ENCODE results near the gene MSRB2. TPM values are rescaled to one million over a fixed set of nuclear protein-coding genes. Genes with fewer than 3 reads are reported as not detected.

MSRB2 gene
- polyA plus RNA-seq, 2 of the 4 experiments (the other 2 are of a cell fraction): 19.0 to 32.0 TPM

DNA sequence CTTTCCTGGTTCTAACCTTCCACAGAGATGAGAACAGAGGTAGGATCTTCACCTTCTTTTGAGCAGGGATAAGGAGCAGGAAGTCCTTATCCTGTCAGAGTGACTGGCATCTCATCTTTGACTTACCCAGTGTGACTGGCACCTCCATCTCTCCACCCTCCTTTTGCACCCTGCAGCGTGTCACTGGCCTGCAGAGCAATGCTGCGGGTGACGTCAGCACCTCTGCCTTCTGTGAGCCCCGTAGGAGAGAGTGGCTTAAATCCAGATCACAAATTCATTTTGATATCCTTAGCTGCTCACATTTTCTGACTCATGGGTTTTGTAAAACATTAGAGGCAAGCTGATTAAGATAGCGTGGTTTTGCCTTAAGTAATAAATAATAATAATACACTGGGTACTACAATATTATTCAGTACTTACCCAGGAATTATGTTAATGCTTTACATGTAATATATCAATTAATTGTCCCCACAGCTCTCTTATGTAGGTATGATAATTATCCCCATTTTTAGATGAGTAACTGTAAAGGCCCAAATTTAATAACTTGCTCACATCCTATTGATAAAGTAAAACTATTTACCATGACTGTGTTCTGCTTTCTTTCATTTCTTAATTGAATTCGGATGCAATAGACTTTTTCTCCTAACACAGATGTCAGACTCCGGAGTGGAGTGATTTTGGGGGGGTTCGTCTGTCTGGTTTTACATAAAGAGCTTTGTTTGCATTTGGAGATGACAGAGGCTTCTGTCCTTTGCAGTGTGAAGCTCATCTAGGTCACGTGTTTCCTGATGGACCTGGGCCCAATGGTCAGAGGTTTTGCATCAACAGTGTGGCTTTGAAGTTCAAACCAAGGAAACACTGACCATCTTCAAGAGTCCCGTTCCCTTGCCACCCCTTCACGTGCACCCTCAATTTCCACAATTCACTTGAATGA is 24.9 kb downstream of the MSRB2 start:
- no peak for DNase-seq (ENCODE audit: low read depth in 1 of 2, low spot score in 1 of 2)
- ATAC-seq: no peak
- H3K4me3 ChIP-seq: no peak overlapping the region
- no peaks in the 10 kb centered on the region for H3K9me3 ChIP-seq
- no peak for FAIRE-seq
- TF ChIP-seq MAFK (IDR thresholded peaks at IDR 0.05; ENCODE audit: partially characterized antibody) (no peak), NR3C1 (IDR thresholded peaks at IDR 0.05) (no peak), EHMT2 (IDR thresholded peaks at IDR 0.05; ENCODE audit: low read depth) (no peak), EP300 (IDR thresholded peaks at IDR 0.05) (no peak), KDM1A (IDR thresholded peaks at IDR 0.05; ENCODE audit: low read depth) (no peak), CBX8 (IDR thresholded peaks at IDR 0.05) (no peak), ZSCAN20 (CRISPR knock-in tag; IDR thresholded peaks at IDR 0.05) (no peak), RARB (CRISPR knock-in tag; IDR thresholded peaks at IDR 0.05) (no peak), POLR2AphosphoS2 (conservative IDR thresholded peaks at IDR 0.05; ENCODE audit: low read length) (no peak), MYC (IDR thresholded peaks at IDR 0.05; ENCODE audit: borderline replicate concordance, low read length) (no peak), JUNB (IDR thresholded peaks at IDR 0.05) (no peak), RFX5 (IDR thresholded peaks at IDR 0.05) (no peak), CHD4 (IDR thresholded peaks at IDR 0.05; ENCODE audit: borderline replicate concordance) (no peak), CBX2 (IDR thresholded peaks at IDR 0.05; ENCODE audit: borderline replicate concordance, low read depth) (no peak), BCL3 (IDR thresholded peaks at IDR 0.05) (no peak), TP53 (CRISPR knock-in tag; IDR thresholded peaks at IDR 0.05) (no peak), NPAS2 (CRISPR knock-in tag; IDR thresholded peaks at IDR 0.05; ENCODE audit: borderline replicate concordance) (no peak)
- TF ChIP-seq, protein P1, sequence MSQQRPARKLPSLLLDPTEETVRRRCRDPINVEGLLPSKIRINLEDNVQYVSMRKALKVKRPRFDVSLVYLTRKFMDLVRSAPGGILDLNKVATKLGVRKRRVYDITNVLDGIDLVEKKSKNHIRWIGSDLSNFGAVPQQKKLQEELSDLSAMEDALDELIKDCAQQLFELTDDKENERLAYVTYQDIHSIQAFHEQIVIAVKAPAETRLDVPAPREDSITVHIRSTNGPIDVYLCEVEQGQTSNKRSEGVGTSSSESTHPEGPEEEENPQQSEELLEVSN (IDR thresholded peaks at IDR 0.05; ENCODE audit: borderline replicate concordance, low read depth): no peak
- ChIA-PET CTCF (no interaction called here), POLR2A (no interaction called here)
- 81% methylated on average over 11 of the region's 11 CpGs for WGBS (ENCODE audit: missing lambda C conversion rate)
- no peak overlapping the region for H3K4me2 ChIP-seq
- no peaks in the 10 kb centered on the region for H3K4me1 ChIP-seq
- H3K27ac ChIP-seq: no peak overlapping the region

DNA sequence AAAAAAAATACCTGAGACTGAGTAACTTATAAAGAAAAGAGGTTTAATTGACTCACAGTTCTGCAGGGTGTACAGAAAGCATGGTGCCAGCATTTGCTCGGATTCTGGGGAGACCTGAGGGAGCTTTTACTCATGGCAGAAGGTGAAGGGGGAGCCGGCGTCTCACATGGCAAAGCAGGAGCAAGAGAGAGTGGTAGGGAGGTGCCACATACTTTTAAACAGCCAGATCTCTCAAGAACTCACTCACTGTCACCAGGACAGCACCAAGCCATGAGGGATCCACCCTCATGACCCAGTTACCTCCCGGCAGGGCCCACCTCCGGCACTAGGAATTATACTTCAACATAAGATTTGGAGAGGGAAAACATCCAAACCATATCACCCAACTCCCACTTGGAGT is 25.8 kb downstream of the MSRB2 start:
- no peak for TF ChIP-seq TP53 (CRISPR knock-in tag; IDR thresholded peaks at IDR 0.05)
- no peak for TF ChIP-seq ZC3H11A (IDR thresholded peaks at IDR 0.05)
- TF ChIP-seq ZFP36 (IDR thresholded peaks at IDR 0.05; ENCODE audit: borderline replicate concordance, partially characterized antibody): no peak
- no peak for TF ChIP-seq ATOH8 (CRISPR knock-in tag; IDR thresholded peaks at IDR 0.05; ENCODE audit: low read depth)
- TF ChIP-seq FOSB (CRISPR knock-in tag; IDR thresholded peaks at IDR 0.05): no peak
- no peak for TF ChIP-seq ZNF302 (CRISPR knock-in tag; IDR thresholded peaks at IDR 0.05)
- TF ChIP-seq FOSL2 (IDR thresholded peaks at IDR 0.05): no peak
- no peak for TF ChIP-seq FOSL2 (CRISPR knock-in tag; IDR thresholded peaks at IDR 0.05)
- TF ChIP-seq POLR2A (IDR thresholded peaks at IDR 0.05; ENCODE audit: low read length): no peak
- no peak for TF ChIP-seq SREBF2 (IDR thresholded peaks at IDR 0.05)
- Histone ChIP-seq H3K4me1 (no peaks in the 10 kb centered on the region), H3K9me3 (no peaks in the 10 kb centered on the region), H3K27ac (no peak overlapping the region), H3K4me3 (no peak overlapping the region), H3K4me2 (no peak overlapping the region)
- ChIA-PET CTCF (no interaction called here), POLR2A (no interaction called here)
- WGBS (ENCODE audit: missing lambda C conversion rate): 81% methylated on average over 5 of the region's 5 CpGs
- ATAC-seq: no peak
- DNase-seq (ENCODE audit: low read depth in 1 of 2, low spot score in 1 of 2): no peak
- FAIRE-seq: no peak

All from A549 (cell line).